ENCODE data around the gene CPNE4.

- no peak for TF ChIP-seq EZH2phosphoT487 (IDR thresholded peaks at IDR 0.05; ENCODE audit: borderline replicate concordance)
- TF ChIP-seq CTCF (conservative IDR thresholded peaks at IDR 0.05; ENCODE audit: low read length), result no peak
Measured at GRCh38 chr3:131610174-131610573, 424.6 kb downstream of the CPNE4 start.
